ENCODE data around the gene C1QC.

The C1QC gene

GRCh38 chr1:22643381-22643780 lies at the start of gene C1QC:
TSS of gene C1QC (plus strand) at chr1:22643633. CDS start at chr1:22644024, 391 bp downstream.
- H3K36me3 Mint-ChIP-seq (ENCODE audit: low read depth), result no peaks in the 10 kb centered on the region
- no peak for DNase-seq
- no peak for TF ChIP-seq CTCF (IDR thresholded peaks at IDR 0.05)

GRCh38 chr1:22594396-22594795 lies 49.0 kb upstream of the C1QC start:
- Mint-ChIP-seq H3K4me3 (no peak overlapping the region), H3K4me1 (no peaks in the 10 kb centered on the region), H3K27me3 (ENCODE audit: low read depth, poor library complexity) (peaks cover 87% of the 10 kb centered on the region), H3K36me3 (ENCODE audit: low read depth) (no peaks in the 10 kb centered on the region), H3K27ac (no peak overlapping the region), H3K9me3 (no peaks in the 10 kb centered on the region)
- DNase-seq, result no peak
- TF ChIP-seq CTCF (IDR thresholded peaks at IDR 0.05), result no peak

More at GRCh38 chr1:22643381-22643780, at the start of gene C1QC:
- no peak within 1 kb of the TSS for H3K27ac Mint-ChIP-seq
- H3K27me3 Mint-ChIP-seq (ENCODE audit: low read depth, poor library complexity), result peaks cover 48% of the 10 kb centered on the region
- no peaks in the 10 kb centered on the region for H3K4me1 Mint-ChIP-seq
- no peak within 1 kb of the TSS for H3K4me3 Mint-ChIP-seq
- no peaks in the 10 kb centered on the region for H3K9me3 Mint-ChIP-seq

GRCh38 chr1:22595108-22595507 lies 48.3 kb upstream of the C1QC start:
- Mint-ChIP-seq H3K9me3 (no peaks in the 10 kb centered on the region), H3K36me3 (ENCODE audit: low read depth) (no peaks in the 10 kb centered on the region), H3K27me3 (ENCODE audit: low read depth, poor library complexity) (peaks cover 85% of the 10 kb centered on the region), H3K27ac (no peak overlapping the region), H3K4me3 (no peak overlapping the region), H3K4me1 (no peaks in the 10 kb centered on the region)
- DNase-seq, result no peak
- TF ChIP-seq CTCF (IDR thresholded peaks at IDR 0.05), result no peak

- Mint-ChIP-seq H3K9me3 (no peaks in the 10 kb centered on the region), H3K27ac (no peak overlapping the region), H3K4me3 (no peak overlapping the region), H3K4me1 (no peaks in the 10 kb centered on the region), H3K27me3 (ENCODE audit: low read depth, poor library complexity) (peaks cover 72% of the 10 kb centered on the region), H3K36me3 (ENCODE audit: low read depth) (no peaks in the 10 kb centered on the region)
- TF ChIP-seq CTCF (IDR thresholded peaks at IDR 0.05), result no peak
- DNase-seq, result no peak
These were observed 46.0 kb upstream of the C1QC start for GRCh38 chr1:22597301-22597965.

GRCh38 chr1:22597996-22598395 lies 45.4 kb upstream of the C1QC start:
- Mint-ChIP-seq H3K9me3 (no peaks in the 10 kb centered on the region), H3K36me3 (ENCODE audit: low read depth) (no peaks in the 10 kb centered on the region), H3K27me3 (ENCODE audit: low read depth, poor library complexity) (peaks cover 70% of the 10 kb centered on the region), H3K4me3 (no peak overlapping the region), H3K4me1 (no peaks in the 10 kb centered on the region), H3K27ac (no peak overlapping the region)
- TF ChIP-seq CTCF (IDR thresholded peaks at IDR 0.05), result no peak
- DNase-seq, result no peak

GRCh38 chr1:22598736-22599135 lies 44.7 kb upstream of the C1QC start:
- DNase-seq, result no peak
- Mint-ChIP-seq H3K9me3 (no peaks in the 10 kb centered on the region), H3K4me3 (no peak overlapping the region), H3K27ac (no peak overlapping the region), H3K27me3 (ENCODE audit: low read depth, poor library complexity) (peaks cover 70% of the 10 kb centered on the region), H3K4me1 (no peaks in the 10 kb centered on the region), H3K36me3 (ENCODE audit: low read depth) (no peaks in the 10 kb centered on the region)
- TF ChIP-seq CTCF (IDR thresholded peaks at IDR 0.05), result no peak
